HL-60 (cell line): ENCODE data around the gene GPC4.
"Not testable (repeated sequence)": the region's sequence is repeated elsewhere in the genome, so short reads cannot be mapped to it uniquely, and the experiment has no call there.

Experiments
- GABPA ChIP-seq: IDR thresholded peaks from 2 replicates; pipeline ENCODE4 v1.6.1; 2012; ENCODE audit warnings: low read depth
- POLR2AphosphoS5 ChIP-seq: IDR thresholded peaks from 2 replicates; pipeline ENCODE4 v1.6.1; 2012; ENCODE audit warnings: low read depth
- SPI1 ChIP-seq: IDR thresholded peaks from 2 replicates; pipeline ENCODE4 v1.6.1; 2012; ENCODE audit warnings: low read depth, mild to moderate bottlenecking, borderline replicate concordance
- TF ChIP-seq, protein P1 (sequence below): IDR thresholded peaks from one replicate; pipeline ENCODE4 v1.5.1; 2011; ENCODE audit warnings: low read length, control low read depth, inconsistent platforms; ENCODE audit not compliant: insufficient read depth
- TF ChIP-seq, protein P2 (sequence below): IDR thresholded peaks from 2 replicates; pipeline ENCODE4 v1.6.1; 2012; ENCODE audit warnings: low read depth; ENCODE audit not compliant: insufficient replicate concordance

DNA sequence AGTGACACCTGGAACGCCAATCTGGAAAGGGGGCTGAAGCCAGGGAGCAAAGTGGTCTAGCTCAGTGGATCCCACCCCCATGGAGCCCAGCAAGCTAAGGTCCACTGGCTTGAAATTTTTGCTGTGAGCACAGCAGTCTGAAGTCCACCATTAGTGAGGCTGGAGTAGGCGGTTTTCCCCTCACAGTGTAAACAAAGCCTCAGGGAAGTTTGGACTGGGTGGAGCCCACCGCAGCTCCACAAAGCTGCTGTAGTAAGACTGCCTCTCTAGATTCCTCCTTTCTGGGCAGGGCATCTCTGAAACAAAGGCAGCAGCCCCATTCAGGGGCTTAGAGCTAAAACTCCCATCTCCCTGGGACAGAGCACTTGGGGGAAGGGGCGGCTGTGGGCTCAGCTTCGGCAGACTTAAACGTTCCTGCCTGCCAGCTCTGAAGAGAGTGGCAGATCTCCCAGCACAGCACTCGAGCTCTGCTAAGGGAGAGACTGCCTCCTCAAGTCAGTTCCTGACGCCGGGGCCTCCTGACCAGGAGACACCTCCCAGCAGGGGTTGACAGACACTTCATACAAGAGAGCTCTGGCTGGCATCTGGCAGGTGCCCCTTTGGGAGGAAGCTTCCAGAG lies 136.1 kb downstream of the GPC4 start:
- TF ChIP-seq GABPA, POLR2AphosphoS5, SPI1: not testable (repeated sequence)
- TF ChIP-seq, protein P1, sequence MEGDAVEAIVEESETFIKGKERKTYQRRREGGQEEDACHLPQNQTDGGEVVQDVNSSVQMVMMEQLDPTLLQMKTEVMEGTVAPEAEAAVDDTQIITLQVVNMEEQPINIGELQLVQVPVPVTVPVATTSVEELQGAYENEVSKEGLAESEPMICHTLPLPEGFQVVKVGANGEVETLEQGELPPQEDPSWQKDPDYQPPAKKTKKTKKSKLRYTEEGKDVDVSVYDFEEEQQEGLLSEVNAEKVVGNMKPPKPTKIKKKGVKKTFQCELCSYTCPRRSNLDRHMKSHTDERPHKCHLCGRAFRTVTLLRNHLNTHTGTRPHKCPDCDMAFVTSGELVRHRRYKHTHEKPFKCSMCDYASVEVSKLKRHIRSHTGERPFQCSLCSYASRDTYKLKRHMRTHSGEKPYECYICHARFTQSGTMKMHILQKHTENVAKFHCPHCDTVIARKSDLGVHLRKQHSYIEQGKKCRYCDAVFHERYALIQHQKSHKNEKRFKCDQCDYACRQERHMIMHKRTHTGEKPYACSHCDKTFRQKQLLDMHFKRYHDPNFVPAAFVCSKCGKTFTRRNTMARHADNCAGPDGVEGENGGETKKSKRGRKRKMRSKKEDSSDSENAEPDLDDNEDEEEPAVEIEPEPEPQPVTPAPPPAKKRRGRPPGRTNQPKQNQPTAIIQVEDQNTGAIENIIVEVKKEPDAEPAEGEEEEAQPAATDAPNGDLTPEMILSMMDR: not testable (repeated sequence)
- TF ChIP-seq, protein P2, sequence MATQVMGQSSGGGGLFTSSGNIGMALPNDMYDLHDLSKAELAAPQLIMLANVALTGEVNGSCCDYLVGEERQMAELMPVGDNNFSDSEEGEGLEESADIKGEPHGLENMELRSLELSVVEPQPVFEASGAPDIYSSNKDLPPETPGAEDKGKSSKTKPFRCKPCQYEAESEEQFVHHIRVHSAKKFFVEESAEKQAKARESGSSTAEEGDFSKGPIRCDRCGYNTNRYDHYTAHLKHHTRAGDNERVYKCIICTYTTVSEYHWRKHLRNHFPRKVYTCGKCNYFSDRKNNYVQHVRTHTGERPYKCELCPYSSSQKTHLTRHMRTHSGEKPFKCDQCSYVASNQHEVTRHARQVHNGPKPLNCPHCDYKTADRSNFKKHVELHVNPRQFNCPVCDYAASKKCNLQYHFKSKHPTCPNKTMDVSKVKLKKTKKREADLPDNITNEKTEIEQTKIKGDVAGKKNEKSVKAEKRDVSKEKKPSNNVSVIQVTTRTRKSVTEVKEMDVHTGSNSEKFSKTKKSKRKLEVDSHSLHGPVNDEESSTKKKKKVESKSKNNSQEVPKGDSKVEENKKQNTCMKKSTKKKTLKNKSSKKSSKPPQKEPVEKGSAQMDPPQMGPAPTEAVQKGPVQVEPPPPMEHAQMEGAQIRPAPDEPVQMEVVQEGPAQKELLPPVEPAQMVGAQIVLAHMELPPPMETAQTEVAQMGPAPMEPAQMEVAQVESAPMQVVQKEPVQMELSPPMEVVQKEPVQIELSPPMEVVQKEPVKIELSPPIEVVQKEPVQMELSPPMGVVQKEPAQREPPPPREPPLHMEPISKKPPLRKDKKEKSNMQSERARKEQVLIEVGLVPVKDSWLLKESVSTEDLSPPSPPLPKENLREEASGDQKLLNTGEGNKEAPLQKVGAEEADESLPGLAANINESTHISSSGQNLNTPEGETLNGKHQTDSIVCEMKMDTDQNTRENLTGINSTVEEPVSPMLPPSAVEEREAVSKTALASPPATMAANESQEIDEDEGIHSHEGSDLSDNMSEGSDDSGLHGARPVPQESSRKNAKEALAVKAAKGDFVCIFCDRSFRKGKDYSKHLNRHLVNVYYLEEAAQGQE: not testable (repeated sequence)
